HG02571 (cell line): Measurements from ENCODE around the gene PRPF39.
"Not testable (repeated sequence)": the region's sequence is repeated elsewhere in the genome, so short reads cannot be mapped to it uniquely, and the experiment has no call there.

ENCODE experiments used
- ATAC-seq: cut with Tn5 transposase; IDR thresholded peaks from one replicate; pipeline ENCODE4 v1.9.1; 2021; ENCODE audit warnings: mild to moderate bottlenecking, moderate library complexity; ENCODE audit not compliant: unreplicated experiment

The PRPF39 gene

GRCh38 chr14:45135156-45135555, 51.2 kb downstream of the PRPF39 start:
- no peak for ATAC-seq

GRCh38 chr14:45135659-45136395, 51.9 kb downstream of the PRPF39 start, which contains the start of gene FANCM:
Gene FANCM, plus strand, starts transcription at chr14:45135930. Its CDS starts 102 bp downstream, at chr14:45136032.
- ATAC-seq: peak; percentile 37

DNA sequence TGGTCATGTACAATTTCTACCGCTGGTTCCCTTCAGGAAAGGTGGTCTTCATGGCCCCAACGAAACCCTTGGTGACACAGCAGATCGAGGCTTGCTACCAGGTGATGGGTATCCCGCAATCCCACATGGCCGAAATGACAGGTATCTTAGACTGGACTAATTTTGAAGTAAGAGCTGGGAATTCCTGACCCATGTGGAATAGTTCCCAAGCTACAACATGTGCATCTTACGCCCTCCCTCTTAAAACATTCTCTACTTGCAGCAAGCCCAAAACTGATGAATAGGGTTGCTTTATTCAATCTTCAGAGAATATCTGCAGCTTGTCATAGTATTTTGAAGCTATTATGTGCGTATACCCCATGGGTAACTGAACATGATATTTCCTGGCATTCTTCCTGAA, 52.5 kb downstream of the PRPF39 start:
- no peak for ATAC-seq

DNA sequence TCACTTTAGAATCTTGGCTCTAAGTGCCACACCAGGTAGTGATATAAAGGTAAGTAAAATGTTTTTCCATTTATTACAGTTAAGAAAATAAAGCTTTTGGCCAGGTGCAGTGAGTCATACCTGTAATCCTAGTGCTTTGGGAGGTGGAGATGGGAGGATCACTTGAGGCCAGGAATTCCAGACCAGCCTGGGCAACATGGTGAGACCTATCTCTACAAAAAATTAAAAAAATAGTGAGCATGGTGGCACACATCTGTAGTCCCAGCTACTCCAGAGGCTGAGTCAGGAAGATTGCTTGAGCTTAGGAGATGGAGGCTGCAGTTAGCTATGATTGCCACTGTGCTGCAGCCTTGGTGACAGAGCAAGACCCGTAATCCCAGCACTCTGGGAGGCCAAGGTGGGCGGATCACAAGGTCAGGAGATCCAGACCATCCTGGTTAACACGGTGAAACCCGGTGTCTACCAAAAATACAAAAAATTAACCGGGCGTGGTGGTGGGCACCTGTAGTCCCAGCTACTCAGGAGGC, 56.8 kb downstream of the PRPF39 start:
- no peak for ATAC-seq

GRCh38 chr14:45142083-45142482, 58.2 kb downstream of the PRPF39 start:
- not testable (repeated sequence) for ATAC-seq

DNA sequence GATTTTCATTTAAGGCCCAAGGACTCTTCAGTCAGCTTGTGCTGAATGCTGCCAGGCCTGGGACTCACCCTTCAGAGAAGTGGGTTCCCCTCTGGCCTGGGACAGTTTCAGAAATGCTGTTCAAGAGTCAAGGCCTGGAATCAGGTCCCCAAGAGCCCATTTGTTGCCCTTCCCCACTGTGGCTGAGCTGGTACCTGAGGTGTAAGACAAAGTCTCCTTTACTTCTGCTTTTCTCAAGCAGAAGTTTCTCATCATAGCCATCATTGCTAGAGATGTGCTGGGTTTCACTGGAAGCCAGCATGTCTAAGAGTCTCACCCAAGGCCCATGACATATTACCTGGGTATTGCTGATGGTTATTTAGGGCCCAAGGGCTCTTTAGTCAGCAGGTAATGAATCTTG, 60.7 kb downstream of the PRPF39 start:
- peak; percentile 74 for ATAC-seq

GRCh38 chr14:45145214-45145613, 61.3 kb downstream of the PRPF39 start:
- no peak for ATAC-seq

DNA sequence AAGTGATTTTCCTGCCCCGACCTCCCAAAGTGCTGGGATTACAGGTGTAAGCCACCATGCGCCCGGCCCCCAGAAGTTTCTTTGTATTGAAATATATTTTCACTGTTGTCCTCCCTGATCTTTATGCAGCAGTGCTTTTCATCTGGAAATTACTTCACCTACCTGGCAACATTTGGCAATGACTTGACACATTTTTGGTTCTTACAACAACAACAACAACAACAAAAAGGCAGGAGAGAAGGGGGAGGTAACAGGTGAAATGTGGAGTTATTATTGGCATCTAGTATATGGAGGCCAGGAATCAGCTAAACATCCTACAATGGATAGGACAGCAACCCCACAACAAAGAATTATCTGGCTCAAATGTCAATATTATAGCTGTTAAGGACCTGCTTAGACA, 65.7 kb downstream of the PRPF39 start:
- no peak for ATAC-seq

DNA sequence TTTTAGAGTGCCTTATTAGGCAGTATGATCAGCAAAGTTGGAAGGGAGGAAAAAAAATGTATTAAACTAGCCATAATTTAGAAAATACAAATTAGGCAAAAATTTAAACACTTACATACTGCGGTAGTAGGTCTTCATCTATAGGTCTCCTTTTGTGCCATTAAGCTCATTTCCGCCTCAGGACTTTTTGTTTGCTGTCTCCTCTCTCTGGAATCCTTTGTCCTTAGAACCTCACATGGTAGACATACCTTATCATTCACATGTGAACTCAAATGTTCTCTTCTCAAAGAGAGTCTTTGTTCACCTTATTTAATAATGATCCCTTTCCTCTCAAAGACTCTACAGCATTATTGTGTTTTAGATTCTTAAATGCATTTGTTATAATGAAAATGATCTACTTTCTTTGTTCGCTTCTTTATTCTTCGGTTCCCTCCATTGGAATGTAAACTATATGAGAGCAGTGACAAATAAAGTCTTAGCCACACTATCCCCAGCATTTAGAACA, 66.5 kb downstream of the PRPF39 start:
- ATAC-seq: no peak

- ATAC-seq: no peak
Measured at GRCh38 chr14:45156067-45156466, 72.2 kb downstream of the PRPF39 start.
